ENCODE measurements around the gene MRPS31.

DNA sequence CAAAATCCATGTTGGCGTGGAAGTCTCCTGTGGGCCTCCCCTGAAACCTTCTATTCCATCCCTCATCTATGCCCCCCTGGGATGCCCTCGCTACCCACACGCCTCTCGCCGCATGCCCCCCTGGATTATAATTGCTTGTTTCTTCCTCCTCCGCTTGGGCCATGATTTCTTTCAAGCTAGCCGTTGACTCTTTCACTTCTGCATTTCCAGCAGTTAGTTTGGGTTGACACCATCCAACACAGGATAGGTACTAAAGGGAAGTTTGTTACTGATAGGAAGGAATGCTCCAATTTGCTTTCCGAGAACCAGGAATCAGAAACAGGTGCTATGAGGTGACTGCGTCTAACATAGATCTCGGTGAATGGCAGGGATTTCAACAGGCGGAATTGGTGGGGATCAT lies 10.7 kb upstream of the MRPS31 start:
- TF ChIP-seq ETV6 (CRISPR knock-in tag; IDR thresholded peaks at IDR 0.05) (no peak), E2F5 (CRISPR knock-in tag; IDR thresholded peaks at IDR 0.05) (no peak)

Data from WTC11 (cell line).